GM18505 (cell line): ENCODE measurements around the gene OOSP2.
"Not testable (repeated sequence)": the region's sequence is repeated elsewhere in the genome, so short reads cannot be mapped to it uniquely, and the experiment has no call there.

Source experiments
- ATAC-seq: cut with Tn5 transposase; IDR thresholded peaks from one replicate; pipeline ENCODE4 v1.9.1; 2021; ENCODE audit not compliant: unreplicated experiment
- POLR2A ChIP-seq: IDR thresholded peaks from 4 replicates; pipeline ENCODE4 v1.6.1; 2011; ENCODE audit warnings: borderline replicate concordance; ENCODE audit not compliant: insufficient read depth, insufficient read length; ENCODE audit errors: extremely low read depth

OOSP2 gene

GRCh38 chr11:60059521-60060240 lies 19.5 kb downstream of the OOSP2 start:
- no peak for TF ChIP-seq POLR2A
- no peak for ATAC-seq

GRCh38 chr11:60064111-60064510 lies 23.9 kb downstream of the OOSP2 start:
- ATAC-seq, result no peak
- no peak for TF ChIP-seq POLR2A

GRCh38 chr11:60065801-60066200 lies 25.6 kb downstream of the OOSP2 start:
- no peak for TF ChIP-seq POLR2A
- no peak for ATAC-seq

- ATAC-seq, result no peak
- TF ChIP-seq POLR2A, result no peak
Measured at GRCh38 chr11:60069450-60069849, 29.2 kb downstream of the OOSP2 start.

- ATAC-seq, result not testable (repeated sequence)
Measured at GRCh38 chr11:60071644-60072043, 31.4 kb downstream of the OOSP2 start.

- ATAC-seq, result no peak
Measured at GRCh38 chr11:60077216-60077817, 37.1 kb downstream of the OOSP2 start.

DNA sequence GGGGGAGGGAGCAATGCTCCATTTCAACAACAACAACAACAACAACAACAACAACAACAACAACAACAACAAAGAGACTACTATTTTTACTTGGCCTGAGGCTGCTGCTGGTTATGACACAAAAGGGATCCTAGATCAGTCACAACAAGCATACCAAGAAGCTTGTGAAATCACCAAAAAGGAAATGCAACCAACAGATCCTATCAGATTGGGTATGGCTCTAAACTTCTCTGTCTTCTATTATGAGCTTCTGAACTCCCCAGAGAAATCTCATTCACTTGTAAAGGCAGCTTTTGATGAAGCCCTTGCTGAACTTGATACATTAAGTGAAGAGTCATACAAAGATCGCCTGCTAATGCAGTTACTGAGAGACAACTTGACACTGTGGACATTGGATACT lies 37.8 kb downstream of the OOSP2 start:
- ATAC-seq, result no peak
- TF ChIP-seq POLR2A, result no peak

More at GRCh38 chr11:60077216-60077817, 37.1 kb downstream of the OOSP2 start:
- no peak for TF ChIP-seq POLR2A

DNA sequence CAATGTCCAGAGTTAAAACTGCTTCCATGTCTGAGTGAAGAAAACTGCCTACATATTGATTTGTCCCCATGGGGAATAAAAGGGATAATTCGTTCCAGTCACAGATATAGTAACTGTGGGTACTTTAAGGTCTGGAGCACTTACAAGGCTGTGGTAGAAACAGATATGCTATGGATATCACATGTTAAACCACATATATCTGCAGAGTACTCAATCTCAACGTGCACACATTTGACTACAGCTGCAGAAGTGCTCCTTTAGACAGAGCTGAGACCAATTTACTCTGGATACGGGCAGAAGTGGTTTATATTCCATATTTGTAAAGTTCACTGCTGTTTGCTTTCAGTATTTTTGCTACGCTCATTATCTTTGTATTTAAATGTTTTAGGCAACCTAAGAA lies 38.5 kb downstream of the OOSP2 start:
- TF ChIP-seq POLR2A, result no peak
- no peak for ATAC-seq

DNA sequence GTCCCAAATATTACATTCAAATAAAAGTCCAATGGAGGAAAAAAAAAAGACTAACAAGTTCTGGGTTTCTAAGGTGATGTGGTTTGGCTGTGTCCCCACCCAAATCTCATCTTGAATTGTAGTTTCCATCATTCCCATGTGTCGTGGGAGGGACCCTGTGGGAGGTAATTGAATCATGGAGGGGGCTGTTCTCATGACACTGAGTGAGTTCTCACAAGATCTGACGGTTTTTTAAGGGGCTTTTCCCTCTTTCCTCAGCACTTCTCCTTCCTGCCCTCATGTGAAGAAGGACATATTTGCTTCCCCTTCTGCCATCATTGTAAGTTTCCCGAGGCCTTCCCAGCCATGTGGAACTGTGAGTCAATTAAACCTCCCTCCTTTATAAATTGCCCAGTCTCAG lies 40.3 kb downstream of the OOSP2 start:
- no peak for ATAC-seq
- TF ChIP-seq POLR2A, result no peak

DNA sequence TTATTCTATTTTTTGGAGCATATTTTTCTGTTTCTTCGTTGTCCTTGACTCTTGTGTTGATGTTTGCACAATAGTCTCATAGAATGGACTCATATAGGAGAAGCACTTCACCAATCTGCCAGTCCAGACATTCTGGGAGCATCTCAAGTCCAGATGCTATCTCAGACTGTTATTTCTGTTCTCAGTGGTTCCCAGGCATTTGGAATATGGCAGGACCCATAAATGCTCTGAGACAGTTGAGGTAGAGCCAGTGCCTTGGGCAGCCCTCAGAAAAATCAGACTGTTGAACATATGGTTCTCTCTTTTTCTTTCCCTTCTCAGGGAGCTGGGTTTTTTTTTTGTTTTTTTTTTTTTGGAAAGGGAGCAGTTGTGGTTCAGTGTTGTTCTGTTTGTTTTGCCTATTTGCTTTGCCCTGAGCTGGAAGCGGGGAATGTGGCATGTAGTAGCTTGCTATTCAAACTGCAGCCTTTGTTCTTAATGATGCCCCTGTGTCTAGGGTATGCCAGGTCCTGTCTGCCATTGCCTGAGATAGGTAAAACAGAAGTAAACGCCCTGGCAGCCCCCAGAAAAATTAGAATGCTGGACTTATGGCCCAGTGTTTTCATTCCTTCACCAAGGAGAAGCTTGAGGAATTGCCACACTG lies 44.5 kb downstream of the OOSP2 start:
- ATAC-seq, result no peak
- no peak for TF ChIP-seq POLR2A

DNA sequence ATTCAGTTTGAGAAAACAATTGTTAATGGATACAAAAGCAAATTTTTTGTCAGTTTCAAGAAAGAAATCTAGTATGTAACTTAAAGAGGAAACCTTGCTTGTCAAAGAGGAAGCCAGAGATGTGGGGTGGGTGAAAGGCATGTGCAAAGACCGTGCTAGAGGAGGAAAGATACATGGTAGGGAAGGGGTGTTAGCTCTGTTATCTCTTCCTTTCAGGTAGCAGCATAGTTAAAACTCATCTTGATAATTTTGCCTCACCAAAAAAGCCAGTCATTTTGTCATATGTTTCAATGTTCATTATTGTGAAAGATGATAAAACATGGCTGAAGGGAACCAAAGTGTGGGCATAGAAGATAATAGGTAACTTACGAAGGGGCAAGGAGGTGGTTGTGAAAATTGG lies 45.7 kb downstream of the OOSP2 start:
- no peak for TF ChIP-seq POLR2A
- no peak for ATAC-seq

- ATAC-seq, result no peak
- TF ChIP-seq POLR2A, result no peak
Measured at GRCh38 chr11:60087239-60087638, 47.0 kb downstream of the OOSP2 start.

DNA sequence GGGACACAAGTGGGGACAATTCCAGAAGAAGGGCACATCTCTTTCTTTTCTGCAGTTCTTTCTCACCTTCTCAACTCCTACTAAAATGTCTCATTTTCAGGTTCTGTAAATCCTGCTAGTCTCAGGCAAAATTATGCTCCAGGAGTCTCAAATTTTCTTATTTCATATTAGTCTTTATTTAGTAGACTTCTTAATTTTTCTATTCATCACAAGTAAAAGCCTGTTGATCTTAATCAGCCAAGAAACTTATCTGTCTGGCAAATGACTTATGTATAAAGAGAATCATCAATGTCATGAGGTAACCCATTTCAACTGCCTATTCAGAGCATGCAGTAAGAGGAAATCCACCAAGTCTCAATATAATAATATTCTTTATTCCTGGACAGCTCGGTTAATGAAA lies 48.2 kb downstream of the OOSP2 start, which contains the start of gene MS4A2:
Gene MS4A2 (plus strand): TSS at position 301 of the 400 bp plus-strand sequence. CDS start 102 bp downstream, outside the sequence.
- no peak for TF ChIP-seq POLR2A
- no peak for ATAC-seq
